HepG2 (cell line): ENCODE results near the gene TK1. TPM values are rescaled to one million over a fixed set of nuclear protein-coding genes. Genes with fewer than 3 reads are reported as not detected.

ENCODE experiments used
- DNMT1 ChIP-seq: sonication (generic); formaldehyde crosslinking; IDR thresholded peaks from 2 replicates; pipeline ENCODE4 v1.5.1; 2020; ENCODE audit warnings: mild to moderate bottlenecking, missing genetic modification reagents
- ELF3 ChIP-seq: IDR thresholded peaks from 2 replicates; pipeline ENCODE4 v1.6.1; 2016; ENCODE audit warnings: missing genetic modification reagents, missing compliant biosample characterization
- FOXP1 ChIP-seq, 2 experiments: fragments of 450-650 bp in 1 of 2; IDR thresholded peaks; 2 replicates each; pipeline ENCODE4 v1.6.1; 2017 to 2018; ENCODE audit warnings: antibody characterized with exemption in 1 of 2
- HNF4G ChIP-seq, 2 experiments: sonication (generic) in 1 of 2; formaldehyde crosslinking in 1 of 2; IDR thresholded peaks; 2 replicates each; pipeline versions ENCODE4 v1.4.0 to v1.6.1; 2011 to 2020; ENCODE audit warnings: borderline replicate concordance in 2 of 2, low read depth in 2 of 2, mild to moderate bottlenecking in 2 of 2, low read length in 1 of 2, missing genetic modification reagents in 1 of 2, moderate library complexity in 1 of 2
- KLF16 ChIP-seq, 2 experiments: sonication (generic) in 1 of 2; formaldehyde crosslinking in 1 of 2; IDR thresholded peaks; 2 replicates each; pipeline versions ENCODE4 v1.6.1 to v1.8.0; 2016 to 2023; ENCODE audit warnings: missing genetic modification reagents in 2 of 2, missing compliant biosample characterization in 1 of 2
- MNT ChIP-seq: fragments of 450-650 bp; IDR thresholded peaks from 2 replicates; pipeline ENCODE4 v1.6.1; 2016
- NCOA2 ChIP-seq: sonication (generic); formaldehyde crosslinking; IDR thresholded peaks from 2 replicates; pipeline ENCODE4 v1.8.0; 2022; ENCODE audit warnings: inconsistent platforms
- SPEN ChIP-seq: sonication (generic); formaldehyde crosslinking; IDR thresholded peaks from 2 replicates; pipeline ENCODE4 v1.5.1; 2020; ENCODE audit warnings: low read depth, mild to moderate bottlenecking, missing genetic modification reagents
- ZBTB38 ChIP-seq: sonication (generic); formaldehyde crosslinking; IDR thresholded peaks from 2 replicates; pipeline ENCODE4 v1.5.1; 2020; ENCODE audit warnings: mild to moderate bottlenecking, missing genetic modification reagents
- ZNF280D ChIP-seq: sonication (generic); formaldehyde crosslinking; IDR thresholded peaks from 2 replicates; pipeline ENCODE4 v1.5.1; 2020; ENCODE audit warnings: mild to moderate bottlenecking, missing genetic modification reagents
- polyA plus RNA-seq, 8 experiments: library from polyadenylated mRNA; depleted of rRNA in 3 of 8; stranded (reverse) in 7 of 8; unstranded in 1 of 8; fragments of >200 nt; fragmentation: Illumina TruSeq in 4 of 8; extraction: Trizol in 4 of 8; gene quantifications; 2 replicates each; pipeline versions ENCODE4 v1.2.1 to v1.2.3, GENCODE V29; 2011 to 2016; ENCODE audit warnings: low read depth in 4 of 8, missing spikeins in 1 of 8, mixed read lengths in 1 of 8; ENCODE audit not compliant: insufficient read depth in 1 of 8
- total RNA-seq, 5 experiments: library from RNA; depleted of rRNA; stranded (reverse); fragments of >200 nt; fragmentation: Illumina TruSeq; extraction: Trizol; gene quantifications; 2 replicates each; pipeline ENCODE4 v1.2.3, GENCODE V29; 2016; ENCODE audit warnings: low read depth in 1 of 5
- TF ChIP-seq, protein P1 (sequence below): sonication (generic); formaldehyde crosslinking; IDR thresholded peaks from 2 replicates; pipeline ENCODE4 v1.4.0; 2020; ENCODE audit warnings: mild to moderate bottlenecking, missing genetic modification reagents, borderline replicate concordance
- TF ChIP-seq, protein P2 (sequence below): sonication (generic); formaldehyde crosslinking; IDR thresholded peaks from 2 replicates; pipeline ENCODE4 v1.4.0; 2020; ENCODE audit warnings: missing genetic modification reagents, borderline replicate concordance
- TF ChIP-seq, protein P3 (sequence below): sonication (generic); formaldehyde crosslinking; conservative IDR thresholded peaks from 2 replicates; pipeline ENCODE4 v1.4.0; 2020; ENCODE audit warnings: missing genetic modification reagents
- TF ChIP-seq, protein P4 (sequence below): IDR thresholded peaks from 2 replicates; pipeline ENCODE4 v1.6.1; 2012; ENCODE audit warnings: inconsistent platforms

TK1 gene
- total and polyA plus RNA-seq, 2 of the 13 experiments (the other 11 are each of a cell fraction or from before 2014, with no cell fraction given), result 45.0 to 96.0 TPM

DNA sequence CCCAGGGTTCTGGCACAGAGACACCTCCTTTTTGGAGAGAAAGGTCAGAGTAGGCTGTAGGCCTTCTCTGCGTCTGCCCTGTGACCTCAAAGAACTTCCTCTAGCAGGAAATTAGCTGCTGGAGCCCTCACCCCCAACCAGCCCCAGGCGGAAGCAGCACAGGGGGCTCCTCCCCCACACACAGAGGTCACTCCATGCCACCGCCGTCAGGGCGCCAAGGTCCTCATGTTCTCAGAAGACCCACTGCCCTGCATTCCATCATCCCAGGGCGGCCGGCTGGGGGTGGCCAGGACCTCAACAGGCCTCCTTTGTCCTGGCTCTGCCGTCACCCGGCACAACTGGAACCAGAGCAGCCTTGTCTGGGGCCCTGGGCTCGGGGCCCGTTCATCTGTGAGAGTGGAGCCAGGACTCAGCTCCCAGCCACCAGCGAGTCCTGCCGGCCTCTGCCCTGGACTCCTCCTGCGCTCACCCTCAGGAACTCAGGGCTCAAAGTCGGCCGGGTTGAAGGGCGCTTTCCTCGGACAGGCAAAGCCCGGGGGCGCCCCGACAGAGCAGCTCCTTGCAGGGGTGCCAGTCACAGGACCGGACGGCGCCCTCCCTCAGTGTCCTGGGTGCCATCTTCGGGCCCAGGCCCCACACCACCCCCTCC is 59.5 kb downstream of the TK1 start (continued):
- TF ChIP-seq, protein P1, sequence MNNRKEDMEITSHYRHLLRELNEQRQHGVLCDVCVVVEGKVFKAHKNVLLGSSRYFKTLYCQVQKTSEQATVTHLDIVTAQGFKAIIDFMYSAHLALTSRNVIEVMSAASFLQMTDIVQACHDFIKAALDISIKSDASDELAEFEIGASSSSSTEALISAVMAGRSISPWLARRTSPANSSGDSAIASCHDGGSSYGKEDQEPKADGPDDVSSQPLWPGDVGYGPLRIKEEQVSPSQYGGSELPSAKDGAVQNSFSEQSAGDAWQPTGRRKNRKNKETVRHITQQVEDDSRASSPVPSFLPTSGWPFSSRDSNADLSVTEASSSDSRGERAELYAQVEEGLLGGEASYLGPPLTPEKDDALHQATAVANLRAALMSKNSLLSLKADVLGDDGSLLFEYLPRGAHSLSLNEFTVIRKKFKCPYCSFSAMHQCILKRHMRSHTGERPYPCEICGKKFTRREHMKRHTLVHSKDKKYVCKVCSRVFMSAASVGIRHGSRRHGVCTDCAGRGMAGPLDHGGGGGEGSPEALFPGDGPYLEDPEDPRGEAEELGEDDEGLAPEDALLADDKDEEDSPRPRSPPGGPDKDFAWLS (CRISPR knock-in tag), result peak; percentile 84; the same call in 1 of the 2 replicates
- peak; percentile 68; the same call in 1 of the 2 replicates for TF ChIP-seq ZNF280D (CRISPR knock-in tag)
- TF ChIP-seq ZBTB38 (CRISPR knock-in tag), result peak; percentile 33; the same call in 1 of the 2 replicates
- TF ChIP-seq, protein P2, sequence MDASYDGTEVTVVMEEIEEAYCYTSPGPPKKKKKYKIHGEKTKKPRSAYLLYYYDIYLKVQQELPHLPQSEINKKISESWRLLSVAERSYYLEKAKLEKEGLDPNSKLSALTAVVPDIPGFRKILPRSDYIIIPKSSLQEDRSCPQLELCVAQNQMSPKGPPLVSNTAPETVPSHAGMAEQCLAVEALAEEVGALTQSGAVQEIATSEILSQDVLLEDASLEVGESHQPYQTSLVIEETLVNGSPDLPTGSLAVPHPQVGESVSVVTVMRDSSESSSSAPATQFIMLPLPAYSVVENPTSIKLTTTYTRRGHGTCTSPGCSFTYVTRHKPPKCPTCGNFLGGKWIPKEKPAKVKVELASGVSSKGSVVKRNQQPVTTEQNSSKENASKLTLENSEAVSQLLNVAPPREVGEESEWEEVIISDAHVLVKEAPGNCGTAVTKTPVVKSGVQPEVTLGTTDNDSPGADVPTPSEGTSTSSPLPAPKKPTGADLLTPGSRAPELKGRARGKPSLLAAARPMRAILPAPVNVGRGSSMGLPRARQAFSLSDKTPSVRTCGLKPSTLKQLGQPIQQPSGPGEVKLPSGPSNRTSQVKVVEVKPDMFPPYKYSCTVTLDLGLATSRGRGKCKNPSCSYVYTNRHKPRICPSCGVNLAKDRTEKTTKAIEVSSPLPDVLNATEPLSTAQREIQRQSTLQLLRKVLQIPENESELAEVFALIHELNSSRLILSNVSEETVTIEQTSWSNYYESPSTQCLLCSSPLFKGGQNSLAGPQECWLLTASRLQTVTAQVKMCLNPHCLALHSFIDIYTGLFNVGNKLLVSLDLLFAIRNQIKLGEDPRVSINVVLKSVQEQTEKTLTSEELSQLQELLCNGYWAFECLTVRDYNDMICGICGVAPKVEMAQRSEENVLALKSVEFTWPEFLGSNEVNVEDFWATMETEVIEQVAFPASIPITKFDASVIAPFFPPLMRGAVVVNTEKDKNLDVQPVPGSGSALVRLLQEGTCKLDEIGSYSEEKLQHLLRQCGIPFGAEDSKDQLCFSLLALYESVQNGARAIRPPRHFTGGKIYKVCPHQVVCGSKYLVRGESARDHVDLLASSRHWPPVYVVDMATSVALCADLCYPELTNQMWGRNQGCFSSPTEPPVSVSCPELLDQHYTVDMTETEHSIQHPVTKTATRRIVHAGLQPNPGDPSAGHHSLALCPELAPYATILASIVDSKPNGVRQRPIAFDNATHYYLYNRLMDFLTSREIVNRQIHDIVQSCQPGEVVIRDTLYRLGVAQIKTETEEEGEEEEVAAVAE (CRISPR knock-in tag), result peak; percentile 76; the same call in 1 of the 2 replicates
- TF ChIP-seq SPEN (CRISPR knock-in tag), result peak; percentile 35
- no peak for TF ChIP-seq FOXP1 (IDR thresholded peaks at IDR 0.05)
- TF ChIP-seq FOXP1 (CRISPR knock-in tag; IDR thresholded peaks at IDR 0.05), result peak; percentile 25; the same call in 1 of the 2 replicates
- TF ChIP-seq DNMT1 (CRISPR knock-in tag), result peak; percentile 17; the same call in 1 of the 2 replicates
- TF ChIP-seq, protein P3, sequence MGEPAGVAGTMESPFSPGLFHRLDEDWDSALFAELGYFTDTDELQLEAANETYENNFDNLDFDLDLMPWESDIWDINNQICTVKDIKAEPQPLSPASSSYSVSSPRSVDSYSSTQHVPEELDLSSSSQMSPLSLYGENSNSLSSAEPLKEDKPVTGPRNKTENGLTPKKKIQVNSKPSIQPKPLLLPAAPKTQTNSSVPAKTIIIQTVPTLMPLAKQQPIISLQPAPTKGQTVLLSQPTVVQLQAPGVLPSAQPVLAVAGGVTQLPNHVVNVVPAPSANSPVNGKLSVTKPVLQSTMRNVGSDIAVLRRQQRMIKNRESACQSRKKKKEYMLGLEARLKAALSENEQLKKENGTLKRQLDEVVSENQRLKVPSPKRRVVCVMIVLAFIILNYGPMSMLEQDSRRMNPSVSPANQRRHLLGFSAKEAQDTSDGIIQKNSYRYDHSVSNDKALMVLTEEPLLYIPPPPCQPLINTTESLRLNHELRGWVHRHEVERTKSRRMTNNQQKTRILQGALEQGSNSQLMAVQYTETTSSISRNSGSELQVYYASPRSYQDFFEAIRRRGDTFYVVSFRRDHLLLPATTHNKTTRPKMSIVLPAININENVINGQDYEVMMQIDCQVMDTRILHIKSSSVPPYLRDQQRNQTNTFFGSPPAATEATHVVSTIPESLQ (CRISPR knock-in tag), result 0 out of 2 replicates have a peak, but pooled peaks have one; percentile 16
- peak; percentile 59; the same call in 1 of the 2 replicates for TF ChIP-seq HNF4G (IDR thresholded peaks at IDR 0.05; ENCODE audit: borderline replicate concordance, low read depth, low read length)
- TF ChIP-seq HNF4G (CRISPR knock-in tag; IDR thresholded peaks at IDR 0.05; ENCODE audit: borderline replicate concordance, low read depth), result peak; percentile 24; the same call in 1 of the 2 replicates
- peak; percentile 98 for TF ChIP-seq ELF3 (CRISPR knock-in tag)
- no peak for TF ChIP-seq MNT
- TF ChIP-seq, protein P4, sequence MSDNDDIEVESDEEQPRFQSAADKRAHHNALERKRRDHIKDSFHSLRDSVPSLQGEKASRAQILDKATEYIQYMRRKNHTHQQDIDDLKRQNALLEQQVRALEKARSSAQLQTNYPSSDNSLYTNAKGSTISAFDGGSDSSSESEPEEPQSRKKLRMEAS, result peak; percentile 82
- TF ChIP-seq NCOA2 (CRISPR knock-in tag), result peak; percentile 82
- TF ChIP-seq KLF16 (CRISPR knock-in tag; IDR thresholded peaks at IDR 0.05), result peak in 1 of 2 experiments; percentile 73; a peak in 1 of 4 replicates
